A549 (cell line): ENCODE measurements around the gene PTK7.

Experiments used
- CTCF ChIP-seq: fragments of >200 bp; sonication (Bioruptor Twin); formaldehyde crosslinking; IDR thresholded peaks from 3 replicates; pipeline ENCODE4 v1.5.1; 2016
- HDAC2 ChIP-seq: fragments of 200-600 bp; sonication (generic); IDR thresholded peaks from 2 replicates; pipeline ENCODE4 v1.6.1; 2016
- POLR2A ChIP-seq: IDR thresholded peaks from 2 replicates; pipeline ENCODE4 v1.6.1; 2012; ENCODE audit warnings: mild to moderate bottlenecking, low read length
- USF2 ChIP-seq: fragments of 450-650 bp; IDR thresholded peaks from 2 replicates; pipeline ENCODE4 v1.6.1; 2014; ENCODE audit warnings: antibody characterized with exemption

GRCh38 chr6:43070028-43070632 lies 6.0 kb upstream of the PTK7 start:
- TF ChIP-seq POLR2A: no peak
- TF ChIP-seq HDAC2: no peak
- TF ChIP-seq CTCF: peak; percentile 61
- no peak for TF ChIP-seq USF2
